Measurements from ENCODE around the gene CPT2. TPM values are rescaled to one million over a fixed set of nuclear protein-coding genes. Genes with fewer than 3 reads are reported as not detected.
A peak's percentile ranks its signal among the peaks of the same experiment; 100 is the strongest.

Gene CPT2
- total RNA-seq, 1 experiment from 2014 or later, result 19.6 TPM

DNA sequence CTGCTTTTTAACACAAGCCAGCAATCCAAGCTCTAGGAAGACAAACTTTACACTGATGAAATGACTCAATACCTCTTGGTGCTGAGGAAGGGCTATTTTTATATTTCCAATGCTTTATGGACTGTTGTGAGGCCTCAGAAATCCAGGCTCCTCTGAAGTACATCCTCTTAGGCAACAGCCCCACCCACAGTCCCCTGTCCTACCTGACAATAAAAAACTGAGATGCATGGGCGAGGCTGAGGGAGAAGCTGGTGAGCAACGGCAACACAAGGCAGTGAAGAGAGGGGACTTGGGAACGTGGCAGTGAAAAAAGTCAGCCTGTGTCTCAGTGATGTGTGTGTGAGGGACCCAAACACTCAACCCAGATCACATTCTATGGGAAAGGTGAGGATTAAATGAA is 10.1 kb upstream of the CPT2 start:
- Mint-ChIP-seq H3K36me3 (ENCODE audit: insufficient read depth, unreplicated experiment) (no peaks in the 10 kb centered on the region), H3K4me1 (ENCODE audit: insufficient read depth, unreplicated experiment) (peaks cover 7% of the 10 kb centered on the region), H3K27me3 (ENCODE audit: insufficient read depth, unreplicated experiment) (no peaks in the 10 kb centered on the region), H3K27ac (ENCODE audit: low read depth, unreplicated experiment) (no peak overlapping the region), H3K9me3 (ENCODE audit: unreplicated experiment) (no peaks in the 10 kb centered on the region), H3K4me3 (ENCODE audit: unreplicated experiment) (no peak overlapping the region)
- BruUV-seq (replicated peaks), result no TSS peak
- intact Hi-C loops (cut with micrococcal nuclease), result loop anchor here (5.0 kb wide), 1 partner anchor 259 kb away; the partner anchor contains the start of gene SCP2
- DNase-seq (ENCODE audit: unreplicated experiment), result no peak
- CTCF ChIA-PET, result interaction anchor here (0.6 to 1.9 kb wide), 27 partner anchors 8 to 689 kb away, joined by 3 to 13 read pairs (median 4); partner anchors contain the start of genes CPT2, ECHDC2 and SLC1A7
- POLR2A ChIA-PET, result interaction anchor here (0.7 to 4.9 kb wide), 4 partner anchors 9 to 52 kb away, joined by 3 to 21 read pairs (median 4); partner anchors contain the start of genes CPT2 and MAGOH
- TF ChIP-seq, protein P1, sequence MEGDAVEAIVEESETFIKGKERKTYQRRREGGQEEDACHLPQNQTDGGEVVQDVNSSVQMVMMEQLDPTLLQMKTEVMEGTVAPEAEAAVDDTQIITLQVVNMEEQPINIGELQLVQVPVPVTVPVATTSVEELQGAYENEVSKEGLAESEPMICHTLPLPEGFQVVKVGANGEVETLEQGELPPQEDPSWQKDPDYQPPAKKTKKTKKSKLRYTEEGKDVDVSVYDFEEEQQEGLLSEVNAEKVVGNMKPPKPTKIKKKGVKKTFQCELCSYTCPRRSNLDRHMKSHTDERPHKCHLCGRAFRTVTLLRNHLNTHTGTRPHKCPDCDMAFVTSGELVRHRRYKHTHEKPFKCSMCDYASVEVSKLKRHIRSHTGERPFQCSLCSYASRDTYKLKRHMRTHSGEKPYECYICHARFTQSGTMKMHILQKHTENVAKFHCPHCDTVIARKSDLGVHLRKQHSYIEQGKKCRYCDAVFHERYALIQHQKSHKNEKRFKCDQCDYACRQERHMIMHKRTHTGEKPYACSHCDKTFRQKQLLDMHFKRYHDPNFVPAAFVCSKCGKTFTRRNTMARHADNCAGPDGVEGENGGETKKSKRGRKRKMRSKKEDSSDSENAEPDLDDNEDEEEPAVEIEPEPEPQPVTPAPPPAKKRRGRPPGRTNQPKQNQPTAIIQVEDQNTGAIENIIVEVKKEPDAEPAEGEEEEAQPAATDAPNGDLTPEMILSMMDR (IDR thresholded peaks at IDR 0.05; ENCODE audit: unreplicated experiment), result no peak

DNA sequence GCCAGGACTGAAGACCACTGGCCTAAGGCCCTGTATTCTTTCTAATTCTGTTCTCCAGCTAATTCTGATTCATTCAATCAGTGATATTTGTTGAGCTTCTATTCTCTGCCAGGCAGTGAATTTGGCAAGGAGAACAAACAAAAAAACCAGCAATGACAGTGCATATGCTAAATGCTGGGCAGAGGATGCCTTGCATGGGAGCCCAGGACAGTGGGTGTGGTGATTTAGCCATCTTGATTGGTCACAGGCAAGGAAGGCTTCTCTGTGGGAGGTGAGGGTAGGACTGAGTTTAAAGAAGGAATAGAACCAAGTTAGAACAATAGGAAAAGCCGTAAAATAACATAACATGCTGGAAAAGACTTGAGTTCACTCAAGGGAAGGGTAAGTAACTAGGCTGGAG is 9.2 kb upstream of the CPT2 start:
- Mint-ChIP-seq H3K4me3 (ENCODE audit: unreplicated experiment) (no peak overlapping the region), H3K27me3 (ENCODE audit: insufficient read depth, unreplicated experiment) (no peaks in the 10 kb centered on the region), H3K36me3 (ENCODE audit: insufficient read depth, unreplicated experiment) (no peaks in the 10 kb centered on the region), H3K9me3 (ENCODE audit: unreplicated experiment) (no peaks in the 10 kb centered on the region), H3K4me1 (ENCODE audit: insufficient read depth, unreplicated experiment) (peaks cover 7% of the 10 kb centered on the region), H3K27ac (ENCODE audit: low read depth, unreplicated experiment) (peak overlapping the region; percentile 3)
- no TSS peak for BruUV-seq (replicated peaks)
- POLR2A ChIA-PET, result interaction anchor here (1.9 to 4.9 kb wide), 2 partner anchors 9 to 51 kb away, joined by 5 to 21 read pairs; partner anchors contain the start of genes CPT2 and MAGOH
- CTCF ChIA-PET, result interaction anchor here (0.6 to 1.9 kb wide), 9 partner anchors 9 to 500 kb away, joined by 3 to 13 read pairs (median 4); partner anchors contain the start of genes CPT2 and ECHDC2
- intact Hi-C loops (cut with micrococcal nuclease), result loop anchor here (5.0 kb wide), 1 partner anchor 260 kb away; the partner anchor contains the start of gene SCP2
- no peak for DNase-seq (ENCODE audit: unreplicated experiment)
- TF ChIP-seq, protein P1 (IDR thresholded peaks at IDR 0.05; ENCODE audit: unreplicated experiment), result no peak

DNA sequence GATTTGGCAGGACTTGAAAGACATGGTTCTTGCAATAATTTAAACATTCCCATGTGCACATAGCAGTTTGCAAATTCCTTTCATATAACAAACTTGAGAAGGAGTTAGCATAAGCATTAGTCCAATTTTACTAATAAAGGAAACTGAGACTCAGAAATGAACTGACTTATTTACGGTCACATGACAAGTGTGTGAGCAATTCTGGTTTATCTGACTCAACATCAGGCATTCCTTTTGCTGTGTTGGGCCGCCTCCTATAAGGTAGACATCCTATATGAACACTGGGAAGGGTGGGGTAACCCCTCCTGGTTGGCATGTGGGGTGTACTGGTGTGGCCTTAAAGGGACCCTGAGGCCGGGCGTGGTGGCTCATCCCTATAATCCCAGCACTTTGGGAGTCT is 8.5 kb upstream of the CPT2 start:
- POLR2A ChIA-PET, result no interaction called here
- no peak overlapping the region for H3K27ac Mint-ChIP-seq (ENCODE audit: low read depth, unreplicated experiment)
- no peaks in the 10 kb centered on the region for H3K27me3 Mint-ChIP-seq (ENCODE audit: insufficient read depth, unreplicated experiment)
- TF ChIP-seq, protein P1 (IDR thresholded peaks at IDR 0.05; ENCODE audit: unreplicated experiment), result no peak
- DNase-seq (ENCODE audit: unreplicated experiment), result no peak
- intact Hi-C loops (cut with micrococcal nuclease), result loop anchor here (5.0 kb wide), 1 partner anchor 261 kb away; the partner anchor contains the start of gene SCP2
- H3K36me3 Mint-ChIP-seq (ENCODE audit: insufficient read depth, unreplicated experiment), result no peaks in the 10 kb centered on the region
- H3K9me3 Mint-ChIP-seq (ENCODE audit: unreplicated experiment), result no peaks in the 10 kb centered on the region
- no TSS peak for BruUV-seq (replicated peaks)
- H3K4me1 Mint-ChIP-seq (ENCODE audit: insufficient read depth, unreplicated experiment), result peaks cover 7% of the 10 kb centered on the region
- no peak overlapping the region for H3K4me3 Mint-ChIP-seq (ENCODE audit: unreplicated experiment)
- CTCF ChIA-PET, result interaction anchor here (0.6 kb wide), 1 partner anchor 266 kb away, joined by 3 read pairs; the partner anchor contains the start of gene ECHDC2

DNA sequence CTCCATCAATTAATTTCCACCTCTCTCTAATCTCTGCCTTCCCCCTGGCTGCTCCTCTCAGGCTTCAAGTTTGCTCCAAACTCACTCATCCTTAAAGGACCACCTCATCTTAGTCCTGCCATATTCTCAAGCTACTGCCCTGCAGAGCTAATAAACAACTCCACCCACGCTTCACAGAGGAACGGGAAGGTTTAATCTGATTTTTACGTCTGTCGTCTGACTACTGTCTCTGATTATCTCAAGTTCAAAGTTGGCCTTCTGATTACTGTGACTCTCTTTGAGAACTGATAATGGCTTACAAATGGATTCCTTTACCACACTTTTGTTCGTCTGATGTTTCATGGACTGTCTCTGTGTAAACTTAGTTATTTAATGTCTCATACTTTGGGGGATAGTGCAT is 7.6 kb upstream of the CPT2 start:
- Mint-ChIP-seq H3K27ac (ENCODE audit: low read depth, unreplicated experiment) (no peak overlapping the region), H3K27me3 (ENCODE audit: insufficient read depth, unreplicated experiment) (no peaks in the 10 kb centered on the region), H3K4me1 (ENCODE audit: insufficient read depth, unreplicated experiment) (peaks cover 7% of the 10 kb centered on the region), H3K9me3 (ENCODE audit: unreplicated experiment) (no peaks in the 10 kb centered on the region), H3K36me3 (ENCODE audit: insufficient read depth, unreplicated experiment) (no peaks in the 10 kb centered on the region), H3K4me3 (ENCODE audit: unreplicated experiment) (no peak overlapping the region)
- ChIA-PET POLR2A (no interaction called here), CTCF (no interaction called here)
- intact Hi-C loops (cut with micrococcal nuclease), result loop anchor here (5.0 kb wide), 1 partner anchor 262 kb away; the partner anchor contains the start of gene SCP2
- BruUV-seq (replicated peaks), result no TSS peak
- no peak for DNase-seq (ENCODE audit: unreplicated experiment)
- TF ChIP-seq, protein P1 (IDR thresholded peaks at IDR 0.05; ENCODE audit: unreplicated experiment), result no peak
